Right ventricle myocardium inferior (tissue), 1 donor: ENCODE results near the gene PLPPR1. TPM values are rescaled to one million over a fixed set of nuclear protein-coding genes. Genes with fewer than 3 reads are reported as not detected.
"Not testable (repeated sequence)": the region's sequence is repeated elsewhere in the genome, so short reads cannot be mapped to it uniquely, and the experiment has no call there.

Source experiments
- ATAC-seq: fragments of 200-7000 bp; cut with Tn5 transposase; one replicate; pipeline ENCODE4 v1.9.1; 2020; ENCODE audit warnings: mild to moderate bottlenecking, moderate library complexity
- DNase-seq: peaks from one replicate; pipeline ENCODE4 v3.0.0; 2021; ENCODE audit errors: missing footprints
- intact Hi-C: fragments of 100-400 bp; cut with DNase I; formaldehyde crosslinking; loops from one replicate; pipeline ENCODE4 v1.11.0; 2022
- total RNA-seq: library from RNA; stranded (reverse); fragmentation: NEBNext Ultra II Directional; extraction: Animal tissue kit (Norgen Biotek cat#: 25700); gene quantifications from one replicate; pipeline ENCODE4 v1.2.1, GENCODE V29; 2021
- donor health status: DM: no; HTN: yes; CAD: no; lungs with severe emphysema.

The PLPPR1 gene
- total RNA-seq, 1 donor from 2014 or later = not detected

DNA sequence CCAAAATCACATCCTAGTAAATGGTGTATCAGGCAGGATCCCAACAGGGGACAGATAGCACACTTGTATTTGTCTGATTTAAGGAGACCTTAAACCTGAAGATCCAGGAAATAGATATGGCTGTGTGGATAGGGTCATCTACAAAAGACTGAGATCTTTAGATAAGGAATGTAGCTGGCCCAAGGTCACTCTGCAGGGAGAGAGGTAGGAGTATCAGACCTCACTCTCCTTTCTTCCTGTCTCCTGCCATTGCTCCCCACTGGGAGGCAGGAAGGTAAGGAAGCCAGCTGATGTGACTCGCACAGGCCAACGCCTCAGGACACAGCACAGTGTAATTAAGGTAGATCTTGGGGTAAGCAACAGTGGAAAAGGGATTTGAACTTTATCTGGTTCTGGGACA is 85.8 kb downstream of the PLPPR1 start:
- ATAC-seq = no peak
- intact Hi-C loops = no loop called here
- DNase-seq = no peak

DNA sequence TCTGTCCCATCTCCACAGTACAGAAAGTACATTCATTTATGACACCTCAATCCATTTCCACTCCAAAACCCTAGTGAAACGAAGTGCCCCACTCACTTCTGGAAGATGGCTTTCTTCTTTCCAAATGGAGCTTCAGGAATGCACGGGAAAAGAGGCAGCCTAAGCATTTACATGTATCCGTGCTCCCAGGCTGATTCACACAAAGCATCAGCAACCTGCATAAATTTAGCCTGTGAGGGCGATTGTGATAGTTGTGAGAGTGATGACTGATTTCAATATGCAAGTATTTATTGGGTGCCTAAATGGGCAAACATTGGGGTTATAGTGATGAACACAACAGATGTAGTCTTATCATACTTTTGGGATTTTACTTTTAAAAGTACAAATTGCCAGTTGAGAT is 86.6 kb downstream of the PLPPR1 start:
- intact Hi-C loops = loop anchor here (5.0 kb wide), 2 partner anchors 197 to 513 kb away; no protein-coding TSS in a partner anchor
- ATAC-seq (no peak), DNase-seq (no peak)

DNA sequence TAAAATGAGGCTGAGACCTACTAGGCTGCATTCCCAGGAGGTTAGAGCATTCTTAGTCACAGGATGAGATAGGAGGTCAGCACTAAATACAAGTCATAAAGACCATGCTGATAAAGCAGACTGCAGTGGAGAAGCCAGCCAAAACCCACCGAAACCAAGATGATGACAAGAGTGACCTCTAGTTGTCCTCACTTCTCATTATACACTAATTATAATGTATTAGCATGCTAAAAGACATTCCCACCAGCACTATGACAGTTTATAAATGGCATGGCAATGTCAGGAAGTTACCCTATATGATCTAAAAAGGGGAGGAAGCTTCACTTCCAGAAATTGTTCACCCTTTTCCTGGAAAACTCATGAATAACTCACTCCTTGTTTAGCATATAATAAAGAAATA is 88.6 kb downstream of the PLPPR1 start:
- intact Hi-C loops = loop anchor here (5.0 kb wide), 2 partner anchors 195 to 515 kb away; no protein-coding TSS in a partner anchor

DNA sequence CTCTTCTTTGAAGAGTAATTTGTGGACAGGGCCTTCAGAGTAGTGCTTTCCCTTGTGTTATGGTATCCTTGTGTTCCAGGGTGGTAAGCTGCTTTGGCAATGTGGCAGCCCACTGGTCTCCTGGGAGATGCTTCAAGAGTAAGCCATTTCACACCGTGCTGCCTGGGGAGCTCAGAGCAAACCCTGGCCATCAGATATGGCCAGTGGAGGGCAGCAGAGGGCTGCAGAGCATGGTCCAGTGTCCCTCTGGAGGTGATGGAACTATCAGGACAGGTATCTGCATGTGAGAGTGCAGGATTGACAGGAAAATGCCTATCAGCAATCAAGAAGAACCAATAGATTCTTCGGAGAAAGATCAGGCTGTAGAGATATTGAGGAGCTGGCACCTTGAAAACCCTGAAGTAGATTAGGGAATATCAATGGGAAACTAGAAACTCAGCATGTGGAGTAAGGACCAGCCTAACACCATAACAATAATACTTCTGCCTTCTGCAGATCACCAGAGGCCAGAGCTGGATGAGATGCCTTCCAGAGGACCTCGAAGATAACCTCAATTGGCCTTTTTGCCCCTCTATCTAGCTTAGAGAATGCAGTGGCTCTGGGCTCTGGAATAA is 90.8 kb downstream of the PLPPR1 start:
- intact Hi-C loops = loop anchor here (1.0 to 5.0 kb wide), 3 partner anchors 116 to 517 kb away; no protein-coding TSS in a partner anchor
- peak; percentile 30 for DNase-seq
- no peak for ATAC-seq

More for the DNA sequence above, 88.6 kb downstream of the PLPPR1 start:
- DNase-seq (no peak), ATAC-seq (no peak)

DNA sequence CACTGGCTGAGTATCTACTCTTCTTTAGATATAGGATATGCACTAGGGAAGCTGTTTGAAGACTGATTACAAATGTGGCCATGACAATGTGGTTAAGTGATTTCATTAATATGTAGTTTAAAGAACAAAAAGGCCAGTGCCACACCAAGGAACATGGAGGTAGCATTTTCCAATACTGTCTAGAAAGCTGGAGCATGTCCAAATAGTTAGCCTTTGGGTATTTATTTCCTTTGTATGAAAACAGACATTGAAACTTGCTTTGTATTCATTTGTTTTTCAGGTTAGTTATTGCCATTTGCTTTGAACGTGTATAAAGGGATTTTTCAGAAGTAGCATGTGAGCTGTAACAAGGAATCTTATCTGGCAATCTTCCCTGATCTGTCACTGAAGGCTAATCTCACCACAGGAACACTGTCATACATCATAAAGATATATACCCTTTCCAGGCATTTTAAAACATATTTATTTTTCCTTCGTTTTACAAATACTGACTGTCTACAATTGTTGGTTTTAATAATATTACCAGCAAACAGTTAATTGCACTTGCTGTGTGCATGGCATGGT is 93.4 kb downstream of the PLPPR1 start:
- no peak for ATAC-seq
- DNase-seq = no peak
- intact Hi-C loops = no loop called here

DNA sequence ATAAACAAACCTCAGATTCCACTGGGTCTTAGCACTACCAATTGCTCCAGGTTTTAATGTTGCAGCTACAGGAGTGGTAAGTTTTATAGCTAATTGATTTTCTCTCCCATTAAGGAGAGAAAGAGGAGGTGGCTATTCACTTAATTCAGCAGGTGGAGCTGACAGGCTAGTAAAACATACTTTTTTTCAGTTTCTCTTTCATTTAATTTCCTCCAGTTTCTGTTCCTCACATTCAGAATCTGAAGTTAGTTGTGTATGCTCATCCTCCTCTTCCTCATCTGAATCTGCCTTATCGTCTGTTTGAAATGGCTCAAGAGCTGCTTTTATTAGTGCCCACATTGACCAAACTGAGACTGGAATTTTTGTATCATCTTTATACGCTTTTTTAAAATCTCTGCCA is 98.0 kb downstream of the PLPPR1 start:
- ATAC-seq (no peak), DNase-seq (no peak)
- intact Hi-C loops = no loop called here

DNA sequence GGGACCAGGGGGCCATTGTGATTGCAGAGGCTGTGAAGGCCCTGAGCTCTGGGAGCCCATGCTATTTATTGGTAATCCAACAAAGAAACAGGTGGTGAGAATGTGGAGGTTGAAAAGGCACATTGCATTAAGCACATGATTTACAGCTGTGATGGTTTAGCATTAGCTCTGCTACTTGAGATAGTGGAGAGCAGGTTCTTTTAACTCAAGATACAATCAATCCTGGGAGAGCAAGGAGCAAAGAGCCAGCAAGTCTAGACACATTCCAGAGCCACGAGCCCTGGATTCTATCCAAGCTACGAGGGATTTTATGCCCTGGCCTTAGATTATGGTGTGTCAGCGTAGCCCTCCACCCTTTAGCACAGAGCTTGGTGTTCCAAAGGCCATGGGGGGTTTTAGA is 98.8 kb downstream of the PLPPR1 start:
- intact Hi-C loops, ATAC-seq, DNase-seq: not testable (repeated sequence)

DNA sequence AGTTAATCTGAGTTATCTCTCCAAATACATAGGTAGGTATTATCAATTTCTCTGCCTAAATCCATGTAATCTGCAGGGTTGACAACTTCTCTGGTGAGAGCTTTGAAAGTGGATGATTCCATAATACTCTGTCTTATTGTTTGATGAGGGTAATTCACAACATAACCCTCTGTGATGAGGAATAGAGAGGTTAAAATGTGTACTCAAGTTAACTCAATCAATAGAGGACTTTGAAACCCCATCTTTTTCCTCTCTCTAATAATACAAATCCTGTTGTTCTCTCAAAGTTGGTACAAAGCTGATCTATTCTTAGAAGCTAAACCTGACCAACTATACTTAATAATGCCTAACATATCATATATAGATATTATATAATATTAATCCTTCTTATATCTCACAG is 100.1 kb downstream of the PLPPR1 start:
- DNase-seq = no peak
- no peak for ATAC-seq
- intact Hi-C loops = no loop called here

DNA sequence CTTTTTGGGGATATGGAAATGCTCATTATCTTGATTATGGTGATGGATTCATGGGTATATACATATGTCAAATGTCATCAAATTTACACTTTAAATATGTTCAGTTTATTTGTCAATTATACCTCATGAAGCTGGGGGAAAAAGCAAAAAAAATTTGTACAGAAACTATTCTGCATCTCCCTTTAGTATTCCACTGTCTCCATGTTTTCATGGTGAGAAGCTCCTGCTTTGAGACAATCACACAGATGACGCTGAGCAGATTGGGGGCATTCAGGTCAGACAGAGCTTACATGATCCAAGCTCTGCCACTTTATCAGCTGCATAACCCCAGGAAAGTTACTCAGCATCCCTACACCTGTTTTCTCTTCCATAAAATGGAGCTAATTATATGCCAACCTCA is 101.5 kb downstream of the PLPPR1 start:
- intact Hi-C loops = no loop called here
- DNase-seq (no peak), ATAC-seq (no peak)

DNA sequence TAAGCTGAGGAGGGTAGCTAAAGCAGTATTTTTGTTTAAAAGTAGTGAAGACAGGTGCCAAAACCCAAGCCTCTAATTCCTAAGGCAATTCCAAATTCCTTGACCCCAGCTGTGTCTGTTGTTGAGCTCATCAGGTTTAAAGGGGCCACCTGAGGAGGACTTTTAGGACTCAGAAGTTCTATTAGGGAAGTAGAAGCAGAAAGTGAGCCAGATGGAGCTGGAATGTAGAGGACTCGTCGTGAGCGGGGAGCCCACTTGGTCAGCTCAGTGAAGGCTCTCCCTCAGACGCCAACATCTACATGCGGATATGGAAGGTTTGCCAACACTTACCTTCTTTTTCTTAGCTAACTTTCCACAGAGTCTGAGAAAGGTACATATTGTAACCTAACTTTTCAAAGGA is 102.8 kb downstream of the PLPPR1 start:
- ATAC-seq = no peak
- intact Hi-C loops = no loop called here

DNA sequence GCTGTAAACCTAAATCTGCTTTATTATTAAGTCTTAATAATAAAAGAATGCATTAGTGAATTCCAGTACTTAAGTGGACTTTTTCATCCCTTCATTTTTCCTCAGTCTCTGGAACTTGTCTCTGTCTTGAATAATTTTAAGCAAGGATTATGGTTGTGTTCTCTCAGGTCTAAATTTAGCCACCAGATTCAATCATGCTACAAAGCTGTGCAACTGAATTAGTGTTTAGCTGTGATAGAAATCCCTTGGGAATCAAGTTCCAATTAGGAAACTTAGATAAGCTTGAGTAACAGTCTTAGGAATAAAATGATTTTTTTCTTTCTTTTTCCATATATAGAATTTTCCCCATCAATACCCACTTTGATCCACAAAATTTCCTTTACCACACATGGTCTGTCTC is 104.3 kb downstream of the PLPPR1 start:
- no peak for DNase-seq
- intact Hi-C loops = no loop called here
- ATAC-seq = no peak

More for the DNA sequence above, 102.8 kb downstream of the PLPPR1 start:
- no peak for DNase-seq

DNA sequence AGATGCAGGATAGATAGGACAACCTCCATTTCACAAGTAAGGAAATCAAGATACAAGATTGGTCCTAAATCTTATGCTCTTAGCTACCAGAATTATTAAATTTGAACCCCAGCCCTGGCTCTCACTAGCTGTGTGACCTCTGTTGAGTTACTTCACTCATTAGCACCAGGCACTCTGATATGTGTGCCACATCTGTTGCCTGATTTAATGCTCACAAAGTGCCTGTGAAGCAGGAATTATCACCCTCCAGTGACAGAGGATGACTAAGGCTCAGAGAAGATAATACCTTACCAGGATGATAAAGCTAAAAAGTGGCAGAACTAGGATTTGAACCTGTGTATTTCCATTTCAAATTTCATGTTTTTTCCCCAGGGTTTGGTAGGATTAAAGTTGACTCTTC is 110.0 kb downstream of the PLPPR1 start:
- intact Hi-C loops = no loop called here
- DNase-seq = no peak
- no peak for ATAC-seq

DNA sequence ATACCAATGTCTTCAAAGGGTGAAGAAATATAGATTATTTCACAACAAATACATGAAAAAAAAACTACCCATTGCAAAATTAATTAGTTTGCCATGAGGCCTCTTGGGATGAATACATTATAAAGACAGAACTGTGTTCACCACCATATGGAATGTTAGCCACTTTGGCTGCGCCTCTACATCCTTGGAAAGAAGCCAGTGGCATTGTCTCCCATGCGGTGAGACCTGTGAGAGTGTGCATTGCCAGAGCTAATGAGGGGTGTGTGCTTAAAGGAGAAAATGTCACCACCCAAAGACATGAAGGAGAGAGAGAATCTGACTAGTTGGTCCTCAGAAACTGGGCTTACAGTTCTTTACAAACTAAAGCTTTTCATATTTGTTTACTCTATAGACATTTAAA is 110.6 kb downstream of the PLPPR1 start:
- ATAC-seq (no peak), DNase-seq (no peak)
- intact Hi-C loops = no loop called here

DNA sequence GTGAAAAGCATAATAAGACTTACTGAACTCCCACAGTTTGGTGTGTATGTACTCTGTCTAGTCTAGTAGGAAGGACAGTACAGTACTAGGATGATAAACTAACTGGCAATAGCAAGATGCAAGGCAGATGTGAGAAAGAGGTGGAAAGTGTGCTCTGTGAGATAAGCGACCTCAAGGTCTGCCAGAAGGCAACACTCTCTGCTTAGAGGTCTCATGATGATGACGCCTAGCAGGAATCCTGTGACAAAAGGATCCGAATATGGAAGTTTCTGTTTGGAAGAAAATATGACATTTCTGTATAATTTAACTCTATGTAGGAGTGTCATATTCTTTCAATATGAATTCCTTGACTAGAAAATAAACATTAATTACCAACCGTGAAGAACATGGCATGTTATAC is 112.2 kb downstream of the PLPPR1 start:
- intact Hi-C loops = no loop called here
- DNase-seq (no peak), ATAC-seq (no peak)

DNA sequence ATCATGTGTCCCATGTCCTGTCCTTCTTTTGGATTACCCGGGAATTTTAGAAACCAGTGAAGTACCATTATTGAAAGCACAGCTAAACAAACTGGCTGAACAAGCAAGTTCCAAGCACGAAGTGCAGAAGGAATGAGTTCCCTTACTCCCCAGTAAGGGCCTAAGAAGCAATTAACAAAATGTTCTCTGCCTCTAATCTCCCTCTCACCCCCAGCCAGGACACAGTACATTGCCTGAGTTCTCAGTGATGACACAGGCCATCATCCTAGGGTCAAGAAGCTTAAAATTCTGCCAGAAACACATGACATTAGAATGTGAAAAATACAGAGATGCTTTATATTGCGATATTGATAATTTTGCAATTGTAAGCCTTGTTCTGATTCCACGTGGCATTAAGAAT is 118.0 kb downstream of the PLPPR1 start:
- intact Hi-C loops = no loop called here
- DNase-seq (no peak), ATAC-seq (no peak)

DNA sequence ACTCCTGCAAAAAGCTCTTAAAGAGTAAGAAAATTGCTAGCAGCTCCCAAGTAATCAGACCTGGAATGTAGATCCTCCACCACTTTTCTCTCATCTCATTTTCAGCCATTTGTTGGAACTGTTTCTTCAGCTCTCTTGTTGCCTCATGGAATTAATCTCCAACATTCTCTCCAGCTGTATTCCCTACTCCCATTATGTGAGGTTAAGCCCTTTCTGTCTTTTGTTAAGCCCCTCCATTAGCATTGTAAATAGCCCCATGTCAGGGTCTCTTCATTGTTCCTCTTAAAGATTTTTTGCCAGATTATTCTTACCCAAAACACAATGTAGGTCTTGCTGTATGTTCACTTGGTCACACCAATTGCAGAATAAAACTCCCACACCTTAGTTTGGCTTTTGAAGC is 119.8 kb downstream of the PLPPR1 start:
- no peak for DNase-seq
- intact Hi-C loops = no loop called here
- ATAC-seq = no peak

DNA sequence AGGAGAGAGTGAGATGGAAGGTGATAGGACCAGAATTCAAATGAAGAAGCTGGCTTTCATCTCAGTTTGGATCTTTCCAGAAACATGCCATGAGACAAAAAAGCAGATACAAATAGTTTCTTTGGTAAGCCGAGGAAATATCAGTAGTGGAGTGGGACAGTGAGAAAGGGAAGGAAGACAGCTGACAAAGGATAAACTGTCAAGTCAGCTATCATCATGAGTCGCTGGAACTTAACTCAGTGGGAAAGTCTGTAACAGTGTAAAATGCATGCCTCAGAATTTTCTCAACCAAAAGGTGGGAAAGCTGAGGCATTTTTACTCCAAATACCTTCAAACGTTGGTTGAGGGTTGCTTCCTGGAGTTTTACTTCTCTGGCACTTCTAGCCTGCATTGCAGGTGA is 129.8 kb downstream of the PLPPR1 start:
- ATAC-seq = no peak
- intact Hi-C loops = no loop called here

DNA sequence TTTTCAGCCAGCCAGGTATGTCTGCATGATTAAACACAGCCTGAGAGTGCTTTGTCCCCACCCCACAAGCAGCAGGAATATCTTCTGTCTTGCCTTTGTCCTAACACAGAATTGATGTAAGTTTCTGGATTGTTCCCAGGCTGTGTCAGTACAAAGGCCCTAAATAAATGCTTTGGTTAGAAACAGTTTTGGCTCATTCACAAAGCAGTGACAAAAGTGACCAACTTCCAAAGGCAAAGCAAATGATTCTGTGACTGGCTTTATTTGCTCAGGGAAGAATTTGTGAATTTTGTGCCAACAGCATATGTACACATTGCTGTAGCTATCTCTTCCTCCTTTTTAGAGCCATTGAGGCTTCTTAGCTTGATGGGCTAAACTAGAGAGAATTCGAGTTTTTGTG is 133.7 kb downstream of the PLPPR1 start:
- ATAC-seq (no peak), DNase-seq (no peak)
- intact Hi-C loops = no loop called here

More for the DNA sequence above, 129.8 kb downstream of the PLPPR1 start:
- no peak for DNase-seq

DNA sequence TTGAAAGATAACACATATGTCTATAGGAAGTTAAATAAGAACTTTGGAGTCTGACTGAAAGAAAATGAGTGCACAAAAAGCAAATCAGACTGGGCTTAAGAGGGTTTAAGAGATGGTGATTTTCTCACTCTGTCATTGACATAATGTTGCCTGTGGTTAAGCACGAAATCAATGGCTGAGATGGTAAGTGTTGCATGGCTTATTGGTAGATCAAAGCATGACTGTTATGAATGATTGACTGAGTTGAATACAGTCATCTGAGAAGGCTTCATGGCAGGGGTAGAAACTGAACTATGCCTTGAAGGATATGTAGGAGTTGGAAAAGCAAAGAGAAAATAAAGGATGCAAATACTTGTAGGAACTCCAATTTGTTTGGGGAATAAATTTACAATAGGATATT is 136.6 kb downstream of the PLPPR1 start:
- ATAC-seq = no peak
- intact Hi-C loops = no loop called here
- DNase-seq = no peak

DNA sequence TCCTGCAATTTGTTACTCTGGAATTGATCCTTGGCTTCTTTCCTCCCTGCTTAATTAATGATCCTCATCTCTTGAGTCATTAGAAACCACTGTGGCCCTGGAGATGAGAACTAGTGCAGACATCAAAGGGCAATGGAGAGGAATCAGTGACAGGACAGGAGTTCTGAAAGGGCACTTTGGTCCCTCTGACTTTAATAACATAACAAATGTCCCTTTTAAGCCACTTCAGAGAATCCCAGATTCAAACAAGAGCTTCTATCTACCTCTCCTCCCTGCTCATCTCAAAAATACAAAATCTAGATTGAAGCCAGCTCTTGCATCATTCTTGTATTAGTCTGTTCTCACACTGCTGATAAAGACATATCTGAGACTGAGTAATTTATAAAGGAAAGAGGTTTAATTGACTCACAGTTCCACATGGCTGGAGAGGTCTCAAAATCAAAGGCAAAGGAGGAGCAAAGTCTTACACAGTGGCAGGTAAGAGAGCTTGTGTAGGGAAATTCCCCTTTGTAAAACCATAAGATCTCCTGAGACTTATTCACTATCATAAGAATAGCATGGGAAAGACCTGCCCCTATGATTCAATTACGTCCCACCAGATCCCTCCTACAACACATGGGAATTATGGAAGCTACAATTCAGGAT is 139.1 kb downstream of the PLPPR1 start:
- no peak for ATAC-seq
- DNase-seq = no peak
- intact Hi-C loops = no loop called here
